Right lobe of liver (tissue), 6 donors: ENCODE data around the gene NECAP2. TPM values are rescaled to one million over a fixed set of nuclear protein-coding genes. Genes with fewer than 3 reads are reported as not detected.

ENCODE experiments used
- ATAC-seq, 4 donors: fragments of 200-7000 bp; cut with Tn5 transposase; one replicate each; pipeline ENCODE4 v1.9.1; 2020; ENCODE audit warnings: mild to moderate bottlenecking in 4 of 4, moderate library complexity in 4 of 4
- DNase-seq, 3 donors: peaks; one replicate each; pipeline ENCODE4 v3.0.0-alpha.2; 2020
- H3K27ac ChIP-seq, 3 donors: fragments of 200-600 bp; one replicate each; pipeline ENCODE4 v1.8.0; 2022
- H3K27me3 ChIP-seq, 2 donors: fragments of 200-600 bp; one replicate each; pipeline ENCODE4 v1.8.0; 2022
- H3K36me3 ChIP-seq, 4 donors: fragments of 200-600 bp; sonication (generic) in 1 of 4; one replicate each; pipeline versions ENCODE4 v1.5.1 to v1.8.0; 2017 to 2022; ENCODE audit warnings: control low read depth in 1 of 4
- H3K4me1 ChIP-seq, 4 donors: fragments of 200-600 bp; sonication (generic) in 1 of 4; one replicate each; pipeline versions ENCODE4 v1.5.1 to v1.8.0; 2017 to 2022; ENCODE audit warnings: control low read depth in 1 of 4
- H3K4me3 ChIP-seq, 3 donors: fragments of 200-600 bp; one replicate each; pipeline ENCODE4 v1.8.0; 2022
- H3K9me3 ChIP-seq, 4 donors: fragments of 200-600 bp; sonication (generic) in 1 of 4; one replicate each; pipeline versions ENCODE4 v1.5.1 to v1.8.0; 2017 to 2022; ENCODE audit warnings: control low read depth in 1 of 4
- CTCF ChIP-seq, 4 donors: fragments of 200-600 bp in 3 of 4; fragments of 450-650 bp in 1 of 4; IDR thresholded peaks; one replicate each; pipeline versions ENCODE4 v1.5.1 to v1.8.0; 2016 to 2022; ENCODE audit warnings: antibody characterized with exemption in 4 of 4, mild to moderate bottlenecking in 2 of 4
- POLR2A ChIP-seq: fragments of 450-650 bp; IDR thresholded peaks from one replicate; pipeline ENCODE4 v1.6.1; 2017; ENCODE audit warnings: antibody characterized with exemption, mild to moderate bottlenecking
- WGBS: methylation state at CpG from one replicate; pipeline ENCODE4 v1.1.6; 2018; ENCODE audit warnings: low coverage, low lambda C conversion rate; ENCODE audit not compliant: insufficient coverage; ENCODE audit errors: missing lambda C conversion rate; 5-methylcytosine and 5-hydroxymethylcytosine counted together
- intact Hi-C, 2 donors: fragments of 100-400 bp; cut with DNase I; formaldehyde crosslinking; loops; one replicate each; pipeline versions ENCODE4 v1.11.2 to v1.14.1; 2022
- total RNA-seq, 6 experiments: library from RNA; depleted of rRNA in 2 of 6; stranded (reverse); fragments of >200 nt in 2 of 6; fragmentation: NEBNext Ultra II Directional in 3 of 6; extraction: Animal tissue kit (Norgen Biotek cat#: 25700) in 3 of 6; gene quantifications; one replicate each; pipeline versions ENCODE4 v1.1.0 to v1.2.4, GENCODE V29; 2016 to 2023
- donor health status: DM: no; HTN: yes; CAD: no.
- donor health status: DM: no; HTN: no; CAD: no.
- donor health status: DM: no; HTN: no; CAD: no.
- donor health status: DM: no; HTN: yes; CAD: no.
- donor health status: DM: no; HTN: yes; CAD: no.

NECAP2 gene
- total RNA-seq, 6 experiments from 2014 or later, result 13.9 to 28.3 (median 24.2) TPM

- Histone ChIP-seq H3K27me3 (no peaks in the 10 kb centered on the region), H3K27ac (peak overlapping the region in 2 of 3 donors; percentile 23 to 40), H3K4me3 (no peak overlapping the region), H3K4me1 (no peaks in the 10 kb centered on the region), H3K9me3 (no peaks in the 10 kb centered on the region), H3K36me3 (peaks cover 0 to 23% (median 4%) of the 10 kb centered on the region in 4 donors)
- no peak for DNase-seq
- ATAC-seq, result no peak
- intact Hi-C loops, result no loop called here
- TF ChIP-seq CTCF (IDR thresholded peaks at IDR 0.05) (no peak), POLR2A (no peak)
- 51% methylated on average over 2 of the region's 2 CpGs for WGBS
These were observed 2.4 kb downstream of the NECAP2 start for GRCh38 chr1:16442941-16443340.

- TF ChIP-seq POLR2A (no peak), CTCF (IDR thresholded peaks at IDR 0.05) (no peak)
- WGBS, result 63% methylated on average over 1 of the region's 14 CpGs
- Histone ChIP-seq H3K27me3 (no peaks in the 10 kb centered on the region), H3K4me3 (no peak overlapping the region), H3K36me3 (peaks cover 0 to 35% (median 10%) of the 10 kb centered on the region in 4 donors), H3K27ac (peak overlapping the region in 2 of 3 donors; percentile 4 to 57), H3K4me1 (no peaks in the 10 kb centered on the region), H3K9me3 (no peaks in the 10 kb centered on the region)
- no peak for DNase-seq
- peak; percentile 6 to 36 (median 28) for ATAC-seq
- intact Hi-C loops, result no loop called here
These were observed 3.6 kb downstream of the NECAP2 start for GRCh38 chr1:16443975-16444770.

- H3K36me3 ChIP-seq, result peaks cover 0 to 44% (median 13%) of the 10 kb centered on the region in 4 donors
- intact Hi-C loops, result no loop called here
These were observed 4.5 kb downstream of the NECAP2 start for GRCh38 chr1:16445052-16445451.

GRCh38 chr1:16446116-16446515 lies 5.6 kb downstream of the NECAP2 start:
- DNase-seq (no peak), ATAC-seq (no peak)
- H3K27me3 ChIP-seq, result no peaks in the 10 kb centered on the region
- no peak for TF ChIP-seq POLR2A
- no peak for TF ChIP-seq CTCF (IDR thresholded peaks at IDR 0.05)
- no peak overlapping the region for H3K27ac ChIP-seq
- no peak overlapping the region for H3K4me3 ChIP-seq
- intact Hi-C loops, result no loop called here
- H3K9me3 ChIP-seq, result no peaks in the 10 kb centered on the region
- H3K4me1 ChIP-seq, result no peaks in the 10 kb centered on the region
- peaks cover 0 to 47% (median 16%) of the 10 kb centered on the region in 4 donors for H3K36me3 ChIP-seq
- 94% methylated on average over 8 of the region's 10 CpGs for WGBS

More at GRCh38 chr1:16445052-16445451, 4.5 kb downstream of the NECAP2 start:
- Histone ChIP-seq H3K27ac (no peak overlapping the region), H3K27me3 (no peaks in the 10 kb centered on the region), H3K4me3 (no peak overlapping the region), H3K9me3 (no peaks in the 10 kb centered on the region), H3K4me1 (no peaks in the 10 kb centered on the region)
- ATAC-seq (no peak), DNase-seq (no peak)
- WGBS, result 89% methylated on average over 1 of the region's 4 CpGs
- TF ChIP-seq POLR2A (no peak), CTCF (IDR thresholded peaks at IDR 0.05) (no peak)
